ENCODE results near the gene LIMS1. TPM values are rescaled to one million over a fixed set of nuclear protein-coding genes. Genes with fewer than 3 reads are reported as not detected.

Gene LIMS1
- total RNA-seq, 1 experiment from 2014 or later, result 101 TPM

- peak; percentile 20 for ATAC-seq
- CTCF ChIA-PET, result interaction anchor here (1.0 kb wide), 1 partner anchor 15 kb away, joined by 10 read pairs; no protein-coding TSS in a partner anchor
- intact Hi-C loops (cut with micrococcal nuclease; ENCODE audit: unreplicated experiment), result no loop called here
Observed at GRCh38 chr2:108619925-108620620, 85.8 kb downstream of the LIMS1 start.

GRCh38 chr2:108620656-108621055, 86.4 kb downstream of the LIMS1 start:
- Histone ChIP-seq H3K27me3 (ENCODE audit: control insufficient read depth, insufficient read depth, low read length) (no peaks in the 10 kb centered on the region), H3K4me3 (ENCODE audit: low read depth in 2 of 2, low read length in 2 of 2) (peak overlapping the region; percentile 23 to 54; a peak in 3 of 4 replicates), H3K27ac (ENCODE audit: low read length) (peak overlapping the region; percentile 97), H3K36me3 (ENCODE audit: control insufficient read depth, insufficient read depth, low read length) (no peaks in the 10 kb centered on the region), H3K4me1 (ENCODE audit: control insufficient read depth, insufficient read depth, low read length) (peaks cover 88% of the 10 kb centered on the region), H3K9me3 (ENCODE audit: control insufficient read depth, insufficient read depth, low read depth, low read length) (no peaks in the 10 kb centered on the region)
- CTCF ChIA-PET, result interaction anchor here (1.0 to 1.6 kb wide), 3 partner anchors 14 to 36 kb away, joined by 3 to 10 read pairs (median 8); no protein-coding TSS in a partner anchor
- in situ Hi-C loops (cut with HindIII; ENCODE audit: low pct_unique_long_range_greater_than_20kb, low sequenced_read_pairs), result no loop called here
- TF ChIP-seq SIN3A (IDR thresholded peaks at IDR 0.05; ENCODE audit: borderline replicate concordance, insufficient read depth, low read depth, low read length), result no peak
- TF ChIP-seq CTCF (IDR thresholded peaks at IDR 0.05), result no peak
- TF ChIP-seq POLR2AphosphoS5 (IDR thresholded peaks at IDR 0.05; ENCODE audit: low read depth, low read length), result no peak
- no peak for TF ChIP-seq REST (IDR thresholded peaks at IDR 0.05; ENCODE audit: insufficient read depth in 1 of 2, low read depth in 2 of 2, low read length in 1 of 2)
- TF ChIP-seq TCF7L2 (IDR thresholded peaks at IDR 0.05; ENCODE audit: low read depth, low read length), result no peak
- ATAC-seq (no peak), DNase-seq (ENCODE audit: low read depth, low spot score) (no peak)
- intact Hi-C loops (cut with micrococcal nuclease; ENCODE audit: unreplicated experiment), result no loop called here
- BruUV-seq (replicated peaks), result no TSS peak
- POLR2A ChIA-PET, result interaction anchor here (0.6 to 1.2 kb wide), 2 partner anchors 13 to 42 kb away, joined by 4 to 9 read pairs; no protein-coding TSS in a partner anchor

More at GRCh38 chr2:108619925-108620620, 85.8 kb downstream of the LIMS1 start:
- H3K36me3 ChIP-seq (ENCODE audit: control insufficient read depth, insufficient read depth, low read length), result no peaks in the 10 kb centered on the region
- peak overlapping the region; percentile 97 for H3K27ac ChIP-seq (ENCODE audit: low read length)
- H3K4me1 ChIP-seq (ENCODE audit: control insufficient read depth, insufficient read depth, low read length), result peaks cover 88% of the 10 kb centered on the region
- in situ Hi-C loops (cut with HindIII; ENCODE audit: low pct_unique_long_range_greater_than_20kb, low sequenced_read_pairs), result no loop called here
- no TSS peak for BruUV-seq (replicated peaks)
- no peak for DNase-seq (ENCODE audit: low read depth, low spot score)
- TF ChIP-seq TCF7L2 (IDR thresholded peaks at IDR 0.05; ENCODE audit: low read depth, low read length) (no peak), CTCF (IDR thresholded peaks at IDR 0.05) (no peak), SIN3A (IDR thresholded peaks at IDR 0.05; ENCODE audit: borderline replicate concordance, insufficient read depth, low read depth, low read length) (no peak), REST (IDR thresholded peaks at IDR 0.05; ENCODE audit: insufficient read depth in 1 of 2, low read depth in 2 of 2, low read length in 1 of 2) (no peak), POLR2AphosphoS5 (IDR thresholded peaks at IDR 0.05; ENCODE audit: low read depth, low read length) (no peak)
- no peaks in the 10 kb centered on the region for H3K27me3 ChIP-seq (ENCODE audit: control insufficient read depth, insufficient read depth, low read length)
- H3K9me3 ChIP-seq (ENCODE audit: control insufficient read depth, insufficient read depth, low read depth, low read length), result no peaks in the 10 kb centered on the region
- POLR2A ChIA-PET, result no interaction called here
- peak overlapping the region in 1 of 2 experiments; percentile 54; a peak in 2 of 4 replicates for H3K4me3 ChIP-seq (ENCODE audit: low read depth in 2 of 2, low read length in 2 of 2)
